ENCODE results near the gene PRKN.

DNA sequence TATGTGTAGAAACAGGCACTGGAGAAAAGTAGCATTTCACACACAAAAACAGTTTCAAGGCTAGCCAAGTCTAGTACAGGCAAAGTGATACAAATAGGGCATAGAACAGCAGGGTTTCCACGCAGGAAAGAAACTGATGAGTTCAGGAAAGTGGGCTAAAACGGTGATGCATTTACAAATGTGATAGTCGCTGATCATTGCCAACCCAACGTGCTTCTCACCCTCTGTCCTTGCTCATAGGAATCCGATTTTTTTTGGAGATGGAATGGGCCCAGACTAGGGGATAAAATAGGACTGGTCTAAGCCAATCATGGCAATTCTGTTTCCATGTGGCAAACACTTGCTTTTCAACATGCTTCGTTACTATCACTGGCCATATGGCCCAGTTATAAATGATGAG lies 536.6 kb downstream of the PRKN start:
- TF ChIP-seq, protein P1, sequence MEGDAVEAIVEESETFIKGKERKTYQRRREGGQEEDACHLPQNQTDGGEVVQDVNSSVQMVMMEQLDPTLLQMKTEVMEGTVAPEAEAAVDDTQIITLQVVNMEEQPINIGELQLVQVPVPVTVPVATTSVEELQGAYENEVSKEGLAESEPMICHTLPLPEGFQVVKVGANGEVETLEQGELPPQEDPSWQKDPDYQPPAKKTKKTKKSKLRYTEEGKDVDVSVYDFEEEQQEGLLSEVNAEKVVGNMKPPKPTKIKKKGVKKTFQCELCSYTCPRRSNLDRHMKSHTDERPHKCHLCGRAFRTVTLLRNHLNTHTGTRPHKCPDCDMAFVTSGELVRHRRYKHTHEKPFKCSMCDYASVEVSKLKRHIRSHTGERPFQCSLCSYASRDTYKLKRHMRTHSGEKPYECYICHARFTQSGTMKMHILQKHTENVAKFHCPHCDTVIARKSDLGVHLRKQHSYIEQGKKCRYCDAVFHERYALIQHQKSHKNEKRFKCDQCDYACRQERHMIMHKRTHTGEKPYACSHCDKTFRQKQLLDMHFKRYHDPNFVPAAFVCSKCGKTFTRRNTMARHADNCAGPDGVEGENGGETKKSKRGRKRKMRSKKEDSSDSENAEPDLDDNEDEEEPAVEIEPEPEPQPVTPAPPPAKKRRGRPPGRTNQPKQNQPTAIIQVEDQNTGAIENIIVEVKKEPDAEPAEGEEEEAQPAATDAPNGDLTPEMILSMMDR (IDR thresholded peaks at IDR 0.05; ENCODE audit: low read depth, low read length): no peak
- TF ChIP-seq, protein P2, sequence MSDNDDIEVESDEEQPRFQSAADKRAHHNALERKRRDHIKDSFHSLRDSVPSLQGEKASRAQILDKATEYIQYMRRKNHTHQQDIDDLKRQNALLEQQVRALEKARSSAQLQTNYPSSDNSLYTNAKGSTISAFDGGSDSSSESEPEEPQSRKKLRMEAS (IDR thresholded peaks at IDR 0.05; ENCODE audit: low read depth, low read length): no peak
- TF ChIP-seq POLR2A (IDR thresholded peaks at IDR 0.05; ENCODE audit: extremely low read depth, insufficient read length): no peak
- no peak for TF ChIP-seq MYC (IDR thresholded peaks at IDR 0.05; ENCODE audit: low read depth, low read length)
